SJSA1 (cell line): Measurements from ENCODE around the gene TSPAN18. TPM values are rescaled to one million over a fixed set of nuclear protein-coding genes. Genes with fewer than 3 reads are reported as not detected.

Experiments
- DNase-seq, 2 experiments: peaks; one replicate each; pipeline ENCODE4 v3.0.0-alpha.2; 2015 to 2020; ENCODE audit warnings: low spot score in 2 of 2, low read depth in 1 of 2
- H3K27ac ChIP-seq: fragments of 250-450 bp; sonication (Bioruptor Pico); 2 replicates; pipeline ENCODE4 v1.5.1; 2020; ENCODE audit warnings: mild to moderate bottlenecking, moderate library complexity
- H3K27me3 ChIP-seq: fragments of 250-450 bp; sonication (Bioruptor Pico); replicated peaks from 2 replicates; pipeline ENCODE4 v1.5.1; 2020; ENCODE audit warnings: mild to moderate bottlenecking, moderate library complexity
- H3K36me3 ChIP-seq: fragments of 250-450 bp; sonication (Bioruptor Pico); 2 replicates; pipeline ENCODE4 v1.5.1; 2020; ENCODE audit warnings: mild to moderate bottlenecking
- H3K4me1 ChIP-seq: fragments of 250-450 bp; sonication (Bioruptor Pico); replicated peaks from 2 replicates; pipeline ENCODE4 v1.6.1; 2021; ENCODE audit warnings: mild to moderate bottlenecking
- H3K4me3 ChIP-seq: fragments of 250-450 bp; sonication (Bioruptor Pico); 2 replicates; pipeline ENCODE4 v1.5.1; 2020; ENCODE audit warnings: mild to moderate bottlenecking
- H3K9me3 ChIP-seq: fragments of 250-450 bp; sonication (Bioruptor Pico); replicated peaks from 2 replicates; pipeline ENCODE4 v1.5.1; 2020; ENCODE audit warnings: mild to moderate bottlenecking
- total RNA-seq: library from RNA; depleted of rRNA; stranded (reverse); fragments of >200 nt; shearing (Covaris generic); gene quantifications from 2 replicates; pipeline ENCODE4 v1.2.3, GENCODE V29; 2014

The TSPAN18 gene
- total RNA-seq, 1 experiment from 2014 or later, result 1.9 TPM

- peaks cover 4% of the 10 kb centered on the region; the same call in 1 of the 2 replicates for H3K27me3 ChIP-seq
- no peaks in the 10 kb centered on the region for H3K9me3 ChIP-seq
- no peak for DNase-seq
- H3K4me3 ChIP-seq, result no peak overlapping the region
- no peaks in the 10 kb centered on the region for H3K4me1 ChIP-seq
- no peaks in the 10 kb centered on the region for H3K36me3 ChIP-seq
- H3K27ac ChIP-seq, result no peak overlapping the region
These were observed 178.5 kb downstream of the TSPAN18 start for GRCh38 chr11:44905131-44905866.

- H3K27ac ChIP-seq, result no peak overlapping the region
- peaks cover 4% of the 10 kb centered on the region; the same call in 1 of the 2 replicates for H3K27me3 ChIP-seq
- no peak for DNase-seq
- no peaks in the 10 kb centered on the region for H3K4me1 ChIP-seq
- H3K9me3 ChIP-seq, result no peaks in the 10 kb centered on the region
- H3K4me3 ChIP-seq, result no peak overlapping the region
- H3K36me3 ChIP-seq, result no peaks in the 10 kb centered on the region
These were observed 179.9 kb downstream of the TSPAN18 start for GRCh38 chr11:44906649-44907048.

- H3K4me1 ChIP-seq, result no peaks in the 10 kb centered on the region
- DNase-seq, result no peak
- H3K4me3 ChIP-seq, result no peak overlapping the region
These were observed 182.8 kb downstream of the TSPAN18 start for GRCh38 chr11:44909557-44909956.

GRCh38 chr11:44910591-44910990 lies 183.8 kb downstream of the TSPAN18 start:
- H3K9me3 ChIP-seq, result no peaks in the 10 kb centered on the region
- no peak for DNase-seq
- H3K27me3 ChIP-seq, result peaks cover 4% of the 10 kb centered on the region; the same call in 1 of the 2 replicates

More at GRCh38 chr11:44909557-44909956, 182.8 kb downstream of the TSPAN18 start:
- H3K27me3 ChIP-seq, result peaks cover 4% of the 10 kb centered on the region; the same call in 1 of the 2 replicates
- H3K27ac ChIP-seq, result no peak overlapping the region
- H3K36me3 ChIP-seq, result no peaks in the 10 kb centered on the region
- H3K9me3 ChIP-seq, result no peaks in the 10 kb centered on the region

GRCh38 chr11:44911029-44911814 lies 184.5 kb downstream of the TSPAN18 start:
- Histone ChIP-seq H3K4me3 (no peak overlapping the region), H3K9me3 (no peaks in the 10 kb centered on the region), H3K4me1 (no peaks in the 10 kb centered on the region), H3K27ac (no peak overlapping the region), H3K27me3 (peaks cover 4% of the 10 kb centered on the region; the same call in 1 of the 2 replicates), H3K36me3 (no peaks in the 10 kb centered on the region)
- DNase-seq, result peak; percentile 85 to 92

More at GRCh38 chr11:44910591-44910990, 183.8 kb downstream of the TSPAN18 start:
- Histone ChIP-seq H3K36me3 (no peaks in the 10 kb centered on the region), H3K4me1 (no peaks in the 10 kb centered on the region), H3K4me3 (no peak overlapping the region), H3K27ac (no peak overlapping the region)

- Histone ChIP-seq H3K27ac (no peak overlapping the region), H3K4me1 (no peaks in the 10 kb centered on the region), H3K9me3 (no peaks in the 10 kb centered on the region), H3K4me3 (no peak overlapping the region), H3K36me3 (no peaks in the 10 kb centered on the region), H3K27me3 (peaks cover 2% of the 10 kb centered on the region; the same call in 1 of the 2 replicates)
- no peak for DNase-seq
These were observed 185.7 kb downstream of the TSPAN18 start for GRCh38 chr11:44912270-44912987.

GRCh38 chr11:44913502-44913901 lies 186.7 kb downstream of the TSPAN18 start:
- H3K9me3 ChIP-seq, result no peaks in the 10 kb centered on the region
- no peaks in the 10 kb centered on the region for H3K4me1 ChIP-seq
- no peak overlapping the region for H3K27ac ChIP-seq
- DNase-seq, result no peak
- H3K27me3 ChIP-seq, result no peaks in the 10 kb centered on the region
- no peak overlapping the region for H3K4me3 ChIP-seq
- H3K36me3 ChIP-seq, result no peaks in the 10 kb centered on the region

GRCh38 chr11:44914105-44914504 lies 187.3 kb downstream of the TSPAN18 start:
- no peak overlapping the region for H3K27ac ChIP-seq
- no peak for DNase-seq
- H3K4me3 ChIP-seq, result no peak overlapping the region
- H3K36me3 ChIP-seq, result no peaks in the 10 kb centered on the region
- no peaks in the 10 kb centered on the region for H3K4me1 ChIP-seq
- H3K27me3 ChIP-seq, result peaks cover 3% of the 10 kb centered on the region; the same call in 1 of the 2 replicates
- H3K9me3 ChIP-seq, result no peaks in the 10 kb centered on the region

GRCh38 chr11:44915004-44915403 lies 188.2 kb downstream of the TSPAN18 start:
- H3K9me3 ChIP-seq, result no peaks in the 10 kb centered on the region
- no peak overlapping the region for H3K27ac ChIP-seq
- no peaks in the 10 kb centered on the region for H3K36me3 ChIP-seq
- H3K4me1 ChIP-seq, result no peaks in the 10 kb centered on the region
- no peak for DNase-seq
- no peak overlapping the region for H3K4me3 ChIP-seq
- H3K27me3 ChIP-seq, result peaks cover 9% of the 10 kb centered on the region; the same call in 1 of the 2 replicates

- peaks cover 9% of the 10 kb centered on the region; the same call in 1 of the 2 replicates for H3K27me3 ChIP-seq
- no peaks in the 10 kb centered on the region for H3K9me3 ChIP-seq
- H3K4me1 ChIP-seq, result no peaks in the 10 kb centered on the region
- no peaks in the 10 kb centered on the region for H3K36me3 ChIP-seq
- H3K4me3 ChIP-seq, result no peak overlapping the region
- H3K27ac ChIP-seq, result no peak overlapping the region
- DNase-seq, result no peak
These were observed 188.9 kb downstream of the TSPAN18 start for GRCh38 chr11:44915621-44916020.

- Histone ChIP-seq H3K9me3 (no peaks in the 10 kb centered on the region), H3K27ac (no peak overlapping the region), H3K36me3 (no peaks in the 10 kb centered on the region), H3K27me3 (peaks cover 9% of the 10 kb centered on the region; the same call in 1 of the 2 replicates), H3K4me3 (no peak overlapping the region), H3K4me1 (no peaks in the 10 kb centered on the region)
- no peak for DNase-seq
These were observed 189.6 kb downstream of the TSPAN18 start for GRCh38 chr11:44916331-44916730.

GRCh38 chr11:44916801-44917385 lies 190.1 kb downstream of the TSPAN18 start:
- H3K27ac ChIP-seq, result no peak overlapping the region
- H3K4me3 ChIP-seq, result no peak overlapping the region
- H3K36me3 ChIP-seq, result no peaks in the 10 kb centered on the region
- no peaks in the 10 kb centered on the region for H3K9me3 ChIP-seq
- H3K4me1 ChIP-seq, result no peaks in the 10 kb centered on the region
- DNase-seq, result no peak
- H3K27me3 ChIP-seq, result peaks cover 9% of the 10 kb centered on the region; the same call in 1 of the 2 replicates

- no peaks in the 10 kb centered on the region for H3K4me1 ChIP-seq
- no peaks in the 10 kb centered on the region for H3K36me3 ChIP-seq
These were observed 191.0 kb downstream of the TSPAN18 start for GRCh38 chr11:44917741-44918140.

More at GRCh38 chr11:44917741-44918140, 191.0 kb downstream of the TSPAN18 start:
- Histone ChIP-seq H3K27me3 (peaks cover 14% of the 10 kb centered on the region; the same call in 1 of the 2 replicates), H3K4me3 (no peak overlapping the region), H3K9me3 (no peaks in the 10 kb centered on the region), H3K27ac (no peak overlapping the region)
- DNase-seq, result no peak
